ENCODE data around the gene HOPX.

The HOPX gene

GRCh38 chr4:56646341-56646740 lies 34.8 kb downstream of the HOPX start:
- H3K4me3 ChIP-seq (ENCODE audit: low read depth, low read length) = no peak overlapping the region
- TF ChIP-seq MAX (IDR thresholded peaks at IDR 0.05; ENCODE audit: low read depth, low read length) (no peak), POLR2A (IDR thresholded peaks at IDR 0.05; ENCODE audit: extremely low read depth, insufficient read length) (no peak), MYC (IDR thresholded peaks at IDR 0.05; ENCODE audit: low read depth, low read length) (no peak), CTCF (IDR thresholded peaks at IDR 0.05; ENCODE audit: low read depth, low read length) (no peak)
- DNase-seq (ENCODE audit: low read depth) = no peak

GRCh38 chr4:56643596-56643995 lies 37.5 kb downstream of the HOPX start:
- DNase-seq (ENCODE audit: low read depth) = no peak
- H3K4me3 ChIP-seq (ENCODE audit: low read depth, low read length) = no peak overlapping the region
- TF ChIP-seq MYC (IDR thresholded peaks at IDR 0.05; ENCODE audit: low read depth, low read length) = no peak
- no peak for TF ChIP-seq CTCF (IDR thresholded peaks at IDR 0.05; ENCODE audit: low read depth, low read length)
- no peak for TF ChIP-seq POLR2A (IDR thresholded peaks at IDR 0.05; ENCODE audit: extremely low read depth, insufficient read length)

GRCh38 chr4:56641494-56642051 lies 39.5 kb downstream of the HOPX start:
- TF ChIP-seq POLR2A (IDR thresholded peaks at IDR 0.05; ENCODE audit: extremely low read depth, insufficient read length) (no peak), MAX (IDR thresholded peaks at IDR 0.05; ENCODE audit: low read depth, low read length) (no peak), CTCF (IDR thresholded peaks at IDR 0.05; ENCODE audit: low read depth, low read length) (no peak), MYC (IDR thresholded peaks at IDR 0.05; ENCODE audit: low read depth, low read length) (no peak)
- DNase-seq (ENCODE audit: low read depth) = no peak
- no peak overlapping the region for H3K4me3 ChIP-seq (ENCODE audit: low read depth, low read length)

GRCh38 chr4:56640621-56641493 lies 40.2 kb downstream of the HOPX start:
- DNase-seq (ENCODE audit: low read depth) = no peak
- H3K4me3 ChIP-seq (ENCODE audit: low read depth, low read length) = no peak overlapping the region
- TF ChIP-seq MYC (IDR thresholded peaks at IDR 0.05; ENCODE audit: low read depth, low read length) = no peak
- no peak for TF ChIP-seq MAX (IDR thresholded peaks at IDR 0.05; ENCODE audit: low read depth, low read length)
- TF ChIP-seq CTCF (IDR thresholded peaks at IDR 0.05; ENCODE audit: low read depth, low read length) = no peak
- no peak for TF ChIP-seq POLR2A (IDR thresholded peaks at IDR 0.05; ENCODE audit: extremely low read depth, insufficient read length)

- H3K4me3 ChIP-seq (ENCODE audit: low read depth, low read length) = no peak overlapping the region
- TF ChIP-seq CTCF (IDR thresholded peaks at IDR 0.05; ENCODE audit: low read depth, low read length) (no peak), MAX (IDR thresholded peaks at IDR 0.05; ENCODE audit: low read depth, low read length) (no peak), POLR2A (IDR thresholded peaks at IDR 0.05; ENCODE audit: extremely low read depth, insufficient read length) (no peak), MYC (IDR thresholded peaks at IDR 0.05; ENCODE audit: low read depth, low read length) (no peak)
- no peak for DNase-seq (ENCODE audit: low read depth)
These were observed 43.3 kb downstream of the HOPX start for GRCh38 chr4:56637791-56638190.

Measured in NB4 (cell line).